Mammary epithelial cell (primary cell): Measurements from ENCODE around the gene STUB1.

Experiments used
- EZH2 ChIP-seq: IDR thresholded peaks from 2 replicates; pipeline ENCODE4 v1.6.1; 2012; ENCODE audit warnings: low read length, inconsistent platforms, borderline replicate concordance
- TF ChIP-seq, protein P1 (sequence below), 2 donors: IDR thresholded peaks in 1 of 2; conservative IDR thresholded peaks in 1 of 2; 2 replicates each; pipeline ENCODE4 v1.5.1; 2011 to 2012; ENCODE audit warnings: inconsistent platforms in 2 of 2, low read length in 2 of 2, mild to moderate bottlenecking in 2 of 2, control low read depth in 1 of 2, low read depth in 1 of 2; ENCODE audit not compliant: insufficient read depth in 1 of 2; ENCODE audit errors: extremely low read depth in 1 of 2

DNA sequence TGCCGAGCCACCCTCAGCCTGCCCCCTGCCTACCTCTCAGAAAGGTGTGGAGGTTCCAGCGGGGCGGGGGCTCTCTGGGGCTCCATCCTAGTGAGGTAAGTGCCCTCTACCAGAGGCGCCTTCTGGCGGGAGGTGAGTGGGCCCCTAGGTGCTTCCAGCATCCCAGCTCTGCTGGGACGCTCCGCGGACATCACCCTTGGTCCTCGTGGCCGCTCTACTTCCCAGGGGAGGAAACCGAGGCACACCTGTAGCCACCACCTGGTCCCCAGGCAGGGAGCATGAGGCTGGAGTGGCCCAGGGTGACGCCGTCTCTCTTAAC lies 37.2 kb upstream of the STUB1 start:
- TF ChIP-seq, protein P1, sequence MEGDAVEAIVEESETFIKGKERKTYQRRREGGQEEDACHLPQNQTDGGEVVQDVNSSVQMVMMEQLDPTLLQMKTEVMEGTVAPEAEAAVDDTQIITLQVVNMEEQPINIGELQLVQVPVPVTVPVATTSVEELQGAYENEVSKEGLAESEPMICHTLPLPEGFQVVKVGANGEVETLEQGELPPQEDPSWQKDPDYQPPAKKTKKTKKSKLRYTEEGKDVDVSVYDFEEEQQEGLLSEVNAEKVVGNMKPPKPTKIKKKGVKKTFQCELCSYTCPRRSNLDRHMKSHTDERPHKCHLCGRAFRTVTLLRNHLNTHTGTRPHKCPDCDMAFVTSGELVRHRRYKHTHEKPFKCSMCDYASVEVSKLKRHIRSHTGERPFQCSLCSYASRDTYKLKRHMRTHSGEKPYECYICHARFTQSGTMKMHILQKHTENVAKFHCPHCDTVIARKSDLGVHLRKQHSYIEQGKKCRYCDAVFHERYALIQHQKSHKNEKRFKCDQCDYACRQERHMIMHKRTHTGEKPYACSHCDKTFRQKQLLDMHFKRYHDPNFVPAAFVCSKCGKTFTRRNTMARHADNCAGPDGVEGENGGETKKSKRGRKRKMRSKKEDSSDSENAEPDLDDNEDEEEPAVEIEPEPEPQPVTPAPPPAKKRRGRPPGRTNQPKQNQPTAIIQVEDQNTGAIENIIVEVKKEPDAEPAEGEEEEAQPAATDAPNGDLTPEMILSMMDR (conservative IDR thresholded peaks at IDR 0.05 in 1 of 2, IDR thresholded peaks at IDR 0.05 in 1 of 2; ENCODE audit: extremely low read depth in 1 of 2, insufficient read depth in 1 of 2, low read depth in 1 of 2, low read length in 2 of 2): no peak
- no peak for TF ChIP-seq EZH2
